Esophagus squamous epithelium (tissue), 5 donors: ENCODE data around the gene CEP162. TPM values are rescaled to one million over a fixed set of nuclear protein-coding genes. Genes with fewer than 3 reads are reported as not detected.
"Not testable (repeated sequence)": the region's sequence is repeated elsewhere in the genome, so short reads cannot be mapped to it uniquely, and the experiment has no call there.

Experiments
- DNase-seq: peaks from one replicate; lab custom pipeline; 2025; lab: John Stamatoyannopoulos, UW
- H3K27ac ChIP-seq, 4 donors: fragments of 200-600 bp; sonication (generic); one replicate each; pipeline ENCODE4 v1.5.1; 2016 to 2019; ENCODE audit warnings: mild to moderate bottlenecking in 1 of 4
- H3K27me3 ChIP-seq, 4 donors: fragments of 200-600 bp; sonication (generic); 1 replicate in 3 of 4; 2 replicates in 1 of 4; pipeline versions ENCODE4 v1.5.1 to v1.6.0; 2017 to 2021; ENCODE audit warnings: antibody characterized with exemption in 1 of 4
- H3K36me3 ChIP-seq, 3 donors: fragments of 200-600 bp; sonication (generic); one replicate each; pipeline ENCODE4 v1.5.1; 2016 to 2019
- H3K4me1 ChIP-seq, 3 donors: fragments of 200-600 bp; sonication (generic); one replicate each; pipeline ENCODE4 v1.5.1; 2017 to 2019
- H3K4me3 ChIP-seq, 4 donors: fragments of 200-600 bp; sonication (generic); 1 replicate in 3 of 4; 2 replicates in 1 of 4; pipeline ENCODE4 v1.5.1; 2016 to 2019; ENCODE audit warnings: mild to moderate bottlenecking in 2 of 4, moderate library complexity in 1 of 4
- H3K9me3 ChIP-seq, 3 donors: fragments of 200-600 bp; sonication (generic); one replicate each; pipeline ENCODE4 v1.5.1; 2016 to 2019
- CTCF ChIP-seq, 6 experiments: fragments of 450-650 bp in 4 of 6; fragments of 200-600 bp in 2 of 6; sonication (generic) in 2 of 6; IDR thresholded peaks; one replicate each; pipeline ENCODE4 v1.5.1; 2016 to 2019; ENCODE audit warnings: antibody characterized with exemption in 6 of 6, mild to moderate bottlenecking in 4 of 6, moderate library complexity in 4 of 6
- POLR2A ChIP-seq, 4 donors: fragments of 450-650 bp; IDR thresholded peaks; one replicate each; pipeline ENCODE4 v1.6.1; 2017; ENCODE audit warnings: antibody characterized with exemption in 4 of 4, mild to moderate bottlenecking in 4 of 4, moderate library complexity in 3 of 4
- WGBS, 2 donors: methylation state at CpG; one replicate each; pipeline ENCODE4 v1.1.5; 2018; 5-methylcytosine and 5-hydroxymethylcytosine counted together
- intact Hi-C: fragments of 100-400 bp; cut with DNase I; formaldehyde crosslinking; loops from one replicate; pipeline ENCODE4 v1.15.0; 2022
- total RNA-seq, 4 donors: library from RNA; depleted of rRNA; stranded (reverse); fragments of >200 nt; gene quantifications; one replicate each; pipeline ENCODE4 v1.1.0, GENCODE V29; 2016
- donor health status: DM: yes; HTN: yes; CAD: no.

Gene CEP162
- total RNA-seq, 4 donors from 2014 or later = 2.9 to 6.4 (median 4.5) TPM

DNA sequence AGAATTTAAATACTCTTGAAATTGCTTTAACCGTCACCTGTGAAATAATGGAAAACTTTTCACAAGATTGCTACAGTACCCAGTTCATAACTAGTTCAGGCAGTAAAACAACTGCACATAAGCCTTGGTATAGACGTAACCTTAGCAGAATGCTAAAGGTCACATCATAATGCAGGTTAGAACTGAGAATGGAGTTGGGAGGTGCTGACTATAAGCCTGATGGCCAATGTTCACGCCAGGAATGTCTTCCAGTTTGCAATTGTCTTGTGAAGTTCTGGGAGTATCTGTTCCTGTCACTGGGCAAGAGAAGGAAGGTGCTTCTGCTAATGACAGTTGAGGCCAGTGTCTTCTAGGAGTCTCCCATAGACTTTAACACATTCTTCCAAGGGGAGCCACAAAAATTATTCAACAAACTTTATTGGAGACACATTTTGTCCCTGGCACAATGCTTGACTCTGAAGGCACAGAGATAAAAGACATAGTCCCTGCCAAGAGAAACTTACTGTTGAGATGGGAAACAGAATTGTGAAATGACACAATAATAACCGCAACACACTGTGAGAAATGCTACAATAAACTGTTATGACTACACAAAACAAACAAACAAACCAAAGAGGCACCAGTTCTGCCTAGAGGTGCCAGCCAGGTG, 24.6 kb upstream of the CEP162 start:
- 81% methylated on average over 4 of the region's 4 CpGs for WGBS, 2 donors
- Histone ChIP-seq H3K4me1 (no peaks in the 10 kb centered on the region), H3K27me3 (no peaks in the 10 kb centered on the region), H3K36me3 (no peaks in the 10 kb centered on the region), H3K4me3 (no peak overlapping the region), H3K27ac (no peak overlapping the region), H3K9me3 (no peaks in the 10 kb centered on the region)
- intact Hi-C loops = no loop called here
- TF ChIP-seq CTCF (IDR thresholded peaks at IDR 0.05) (no peak), POLR2A (IDR thresholded peaks at IDR 0.05) (no peak)
- DNase-seq = no peak

GRCh38 chr6:84249724-84250123, 22.3 kb upstream of the CEP162 start:
- WGBS, 2 donors = 53 to 55% methylated on average over 3 of the region's 3 CpGs
- Histone ChIP-seq H3K4me3 (no peak overlapping the region), H3K27ac (no peak overlapping the region), H3K4me1 (no peaks in the 10 kb centered on the region), H3K9me3 (no peaks in the 10 kb centered on the region), H3K36me3 (no peaks in the 10 kb centered on the region), H3K27me3 (no peaks in the 10 kb centered on the region)
- DNase-seq = no peak
- no peak for TF ChIP-seq CTCF (IDR thresholded peaks at IDR 0.05)
- no peak for TF ChIP-seq POLR2A (IDR thresholded peaks at IDR 0.05)
- intact Hi-C loops = no loop called here

- H3K27ac ChIP-seq, intact Hi-C loops, DNase-seq, H3K4me3 ChIP-seq, H3K9me3 ChIP-seq, H3K27me3 ChIP-seq, H3K4me1 ChIP-seq, H3K36me3 ChIP-seq: not testable (repeated sequence)
- no CpG with 5 or more reads among the region's 51 CpGs for WGBS, 2 donors
Measured at GRCh38 chr6:84244416-84245081, 17.1 kb upstream of the CEP162 start.

DNA sequence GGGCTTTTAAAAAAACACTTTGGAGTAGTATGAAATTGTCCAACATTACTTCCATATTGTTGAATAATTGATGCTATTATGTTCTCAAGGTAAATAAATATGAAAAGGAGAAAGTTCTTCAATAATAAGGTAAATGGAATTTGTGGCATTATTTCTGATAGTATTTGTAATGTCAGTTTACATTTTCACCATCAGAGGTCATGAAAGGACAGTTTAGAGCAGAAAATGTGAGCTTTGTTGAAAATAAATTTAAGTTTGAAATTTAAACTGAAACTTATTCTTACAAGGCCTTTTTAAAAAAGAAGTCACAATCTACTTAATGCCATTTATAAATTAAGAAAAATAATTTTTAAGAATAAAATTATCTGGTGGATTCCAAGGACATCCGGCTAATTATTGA, 15.8 kb upstream of the CEP162 start:
- no peaks in the 10 kb centered on the region for H3K36me3 ChIP-seq
- no peaks in the 10 kb centered on the region for H3K27me3 ChIP-seq
- no peaks in the 10 kb centered on the region for H3K9me3 ChIP-seq
- intact Hi-C loops = no loop called here
- H3K27ac ChIP-seq = no peak overlapping the region
- H3K4me1 ChIP-seq = no peaks in the 10 kb centered on the region
- DNase-seq = no peak
- 81 to 100% methylated on average over 1 of the region's 1 CpG for WGBS, 2 donors
- TF ChIP-seq POLR2A (IDR thresholded peaks at IDR 0.05) = no peak
- no peak for TF ChIP-seq CTCF (IDR thresholded peaks at IDR 0.05)
- no peak overlapping the region for H3K4me3 ChIP-seq

DNA sequence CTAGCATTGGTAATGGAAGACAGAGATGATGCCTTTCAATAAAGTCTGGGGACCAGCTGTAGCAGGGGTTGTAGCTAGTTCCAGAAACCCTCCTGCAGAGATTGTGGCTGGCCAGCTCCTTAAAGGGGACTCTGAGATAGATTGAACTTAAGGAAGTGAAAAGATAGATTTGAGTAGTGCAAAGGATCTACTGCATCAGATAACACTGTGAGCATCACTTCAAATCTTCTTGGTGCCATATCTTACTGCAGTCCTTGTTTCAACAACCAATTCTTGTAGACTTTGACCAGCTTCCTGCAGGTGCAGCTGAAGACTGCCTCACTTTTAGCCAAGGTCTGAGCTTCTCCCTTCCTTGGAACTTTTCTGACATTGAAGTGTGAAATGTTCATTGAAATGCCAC, 14.8 kb upstream of the CEP162 start:
- Histone ChIP-seq H3K4me3 (no peak overlapping the region), H3K27ac (no peak overlapping the region), H3K9me3 (no peaks in the 10 kb centered on the region), H3K27me3 (no peaks in the 10 kb centered on the region), H3K4me1 (no peaks in the 10 kb centered on the region), H3K36me3 (no peaks in the 10 kb centered on the region)
- DNase-seq = no peak
- TF ChIP-seq POLR2A (IDR thresholded peaks at IDR 0.05) = no peak
- no peak for TF ChIP-seq CTCF (IDR thresholded peaks at IDR 0.05)
- intact Hi-C loops = no loop called here
